GM18870 (cell line): ENCODE data around the gene LDLRAP1.

Experiments used
- ATAC-seq: cut with Tn5 transposase; IDR thresholded peaks from one replicate; pipeline ENCODE4 v1.9.1; 2021; ENCODE audit warnings: moderate library complexity; ENCODE audit not compliant: unreplicated experiment

LDLRAP1 gene

DNA sequence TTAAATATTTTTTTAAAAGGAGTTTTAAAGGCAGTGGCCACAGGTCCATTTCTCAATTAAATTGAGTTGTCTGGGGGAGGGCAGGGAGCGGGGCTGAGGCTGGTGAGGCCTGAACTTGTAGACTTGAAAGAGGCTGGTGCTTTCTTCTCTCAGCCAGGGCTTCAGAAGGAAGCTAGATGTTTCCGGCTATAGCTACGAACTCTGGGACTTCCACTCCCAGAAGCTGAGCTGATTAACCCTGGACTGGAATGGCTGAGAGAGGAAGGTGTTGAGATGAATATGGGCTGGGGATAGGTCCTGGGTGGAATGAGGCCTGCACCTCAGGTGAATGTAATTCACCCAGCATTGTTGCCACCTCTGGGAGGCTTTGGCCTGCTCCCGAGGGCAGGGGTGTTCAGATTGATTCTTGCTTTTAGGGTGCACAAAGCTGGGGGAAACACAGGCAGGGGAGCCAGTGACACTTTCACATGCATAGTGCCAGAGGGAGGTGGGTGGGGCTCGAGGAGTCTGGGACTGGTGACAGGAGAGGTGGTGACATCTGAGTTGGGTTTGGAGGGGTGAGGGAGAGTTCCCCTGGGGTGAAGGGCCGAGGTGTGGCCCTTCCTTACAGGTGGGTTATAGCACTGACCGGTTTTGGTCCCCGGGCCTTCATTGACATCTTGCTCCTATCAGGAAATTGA lies 18.2 kb downstream of the LDLRAP1 start:
- no peak for ATAC-seq

DNA sequence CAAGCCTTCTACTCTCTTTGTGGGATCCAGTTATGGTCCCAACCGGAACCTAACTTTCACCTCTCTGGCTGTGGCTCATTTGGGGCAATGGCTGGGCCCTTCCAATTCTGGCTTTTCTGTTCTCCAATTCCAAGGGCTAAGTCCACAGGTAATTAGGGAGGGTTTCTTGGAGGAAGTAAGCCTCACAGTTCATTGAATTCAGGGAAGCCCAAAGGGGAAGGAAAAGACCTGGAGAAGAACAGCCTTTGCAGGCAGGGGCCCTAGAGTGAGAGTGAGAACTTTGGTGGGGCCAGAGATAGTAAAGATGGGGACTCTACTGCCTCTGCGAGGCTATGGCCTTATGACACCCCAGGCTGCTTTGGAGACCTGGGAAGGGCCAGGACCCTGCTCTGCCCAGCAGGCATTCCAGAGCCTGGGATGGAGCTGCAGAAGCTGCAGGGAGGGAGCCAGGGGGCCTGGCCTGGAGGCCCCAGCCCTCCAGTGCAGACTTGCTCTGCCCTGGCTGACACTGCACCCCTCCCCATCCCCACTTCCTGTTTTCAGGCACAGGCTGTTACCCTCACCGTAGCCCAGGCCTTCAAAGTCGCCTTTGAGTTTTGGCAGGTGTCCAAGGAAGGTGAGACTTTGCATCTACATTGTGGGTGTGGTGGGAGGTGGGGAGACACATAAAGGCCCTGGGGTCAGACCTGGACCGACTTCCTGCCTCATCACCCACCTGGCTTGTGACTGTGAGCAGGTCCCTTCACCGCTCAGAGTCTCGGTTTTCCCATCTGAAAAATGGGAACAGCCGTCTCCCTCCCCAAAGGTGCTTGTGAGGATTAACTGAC lies 18.9 kb downstream of the LDLRAP1 start:
- ATAC-seq = no peak

DNA sequence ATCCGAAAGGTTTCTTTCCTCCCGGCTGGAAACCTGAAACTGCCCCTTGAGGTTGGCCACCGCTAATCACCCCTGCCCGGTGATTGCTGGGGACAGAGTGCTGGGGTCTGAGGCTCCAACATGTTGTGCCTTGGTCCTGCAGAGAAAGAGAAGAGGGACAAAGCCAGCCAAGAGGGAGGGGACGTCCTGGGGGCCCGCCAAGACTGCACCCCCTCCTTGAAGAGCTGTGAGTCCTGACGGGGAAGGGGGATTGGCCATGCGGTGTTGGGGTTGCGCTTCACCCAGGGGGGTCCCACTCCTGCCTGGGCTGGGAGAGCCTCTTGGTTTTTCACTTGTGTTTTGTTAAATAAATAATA lies 19.5 kb downstream of the LDLRAP1 start:
- no peak for ATAC-seq

DNA sequence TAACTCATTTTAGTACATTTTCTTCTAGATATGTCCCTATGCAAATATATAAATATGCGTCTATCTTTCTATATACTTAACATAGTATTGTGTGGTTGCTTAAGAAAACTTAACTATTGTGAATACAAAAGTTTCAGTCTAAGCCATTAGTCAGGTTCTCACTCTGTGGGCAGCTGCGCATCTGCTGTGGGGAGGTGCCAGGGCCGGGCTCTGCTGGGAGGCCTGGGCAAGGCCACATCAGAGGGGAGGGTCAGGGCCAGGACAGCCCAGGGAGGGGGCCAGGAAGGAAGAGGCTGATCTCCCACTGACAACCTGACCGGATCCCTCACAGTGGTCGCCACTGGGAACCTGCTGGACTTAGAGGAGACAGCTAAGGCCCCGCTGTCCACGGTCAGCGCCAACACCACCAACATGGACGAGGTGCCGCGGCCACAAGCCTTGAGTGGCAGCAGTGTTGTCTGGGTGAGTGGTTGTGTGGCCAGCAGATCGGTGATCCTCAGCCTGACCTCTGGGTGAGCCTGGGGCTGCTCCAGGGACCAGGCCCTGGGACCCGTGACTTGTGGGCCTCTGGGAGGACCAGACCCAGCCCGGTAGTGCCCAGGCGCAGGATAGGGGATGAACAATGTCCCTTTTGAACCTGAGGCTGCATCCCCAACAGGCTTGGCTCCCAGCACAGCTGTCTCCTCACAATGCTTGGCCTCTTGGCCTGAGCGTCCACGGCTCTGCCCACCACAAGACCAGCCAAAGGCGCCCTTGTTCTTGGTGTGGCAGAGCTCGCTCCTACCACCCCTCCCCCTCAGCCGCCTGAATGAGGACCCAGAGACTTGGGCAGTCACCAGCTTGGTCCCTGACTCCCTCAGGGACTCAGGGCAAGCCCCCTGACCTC lies 20.2 kb downstream of the LDLRAP1 start:
- ATAC-seq = no peak

DNA sequence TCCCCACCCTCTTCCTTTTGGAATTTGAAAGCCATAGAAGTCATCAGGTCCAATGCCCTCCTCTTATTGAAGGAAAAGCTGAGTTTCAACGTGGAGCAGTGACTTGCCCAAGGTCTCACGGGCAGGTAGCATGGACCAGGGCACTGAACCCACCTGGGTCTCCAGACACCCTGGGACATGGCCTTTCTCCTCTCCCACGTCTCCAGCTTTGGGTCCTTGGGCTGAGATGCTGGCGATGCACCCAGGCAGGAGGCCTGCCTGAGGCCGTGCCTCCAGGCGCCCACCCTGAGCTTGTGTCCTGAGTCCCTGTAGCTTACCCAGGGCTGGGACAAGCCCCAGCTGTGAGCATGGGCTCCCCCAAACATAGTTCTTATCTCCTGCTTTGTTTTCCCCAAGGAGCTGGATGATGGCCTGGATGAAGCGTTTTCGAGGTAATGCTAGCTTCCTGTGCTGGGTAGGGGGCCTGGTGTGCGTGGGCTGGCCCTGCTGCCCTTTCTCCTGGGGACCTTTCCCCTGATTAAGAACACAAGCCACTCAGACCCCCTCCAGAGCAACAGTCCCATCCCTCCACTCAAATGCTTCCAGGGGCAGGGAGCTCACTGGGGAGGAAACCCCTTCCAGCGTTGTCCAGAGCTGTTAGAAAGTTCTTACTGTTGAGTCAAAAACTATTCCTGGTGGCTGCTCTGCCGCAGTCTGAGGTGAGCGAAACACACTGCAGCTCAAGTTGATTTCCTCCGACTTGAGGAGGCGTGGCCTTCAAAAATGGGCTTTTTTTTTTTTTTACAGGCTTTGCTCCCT lies 21.6 kb downstream of the LDLRAP1 start:
- no peak for ATAC-seq

DNA sequence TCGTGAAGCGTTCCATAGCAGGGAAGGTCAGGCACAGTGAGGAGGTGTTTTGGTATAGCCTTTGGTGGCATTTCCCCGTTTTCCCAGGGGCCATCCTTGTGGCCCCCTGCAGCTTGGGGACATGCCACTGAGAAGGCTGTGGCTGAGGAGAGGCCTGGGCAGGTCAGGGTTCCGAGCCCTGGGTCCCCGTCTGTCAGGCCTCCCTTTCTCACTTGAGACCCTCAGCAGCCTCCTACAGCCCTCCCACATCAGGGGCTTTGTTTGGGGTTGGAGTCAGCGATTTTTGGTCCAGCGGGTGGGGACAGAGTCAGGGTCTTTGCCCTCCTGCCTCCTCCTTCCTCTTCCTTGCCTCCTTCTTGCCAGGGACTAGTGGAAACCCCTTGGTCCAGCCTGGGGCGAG lies 22.2 kb downstream of the LDLRAP1 start:
- no peak for ATAC-seq

DNA sequence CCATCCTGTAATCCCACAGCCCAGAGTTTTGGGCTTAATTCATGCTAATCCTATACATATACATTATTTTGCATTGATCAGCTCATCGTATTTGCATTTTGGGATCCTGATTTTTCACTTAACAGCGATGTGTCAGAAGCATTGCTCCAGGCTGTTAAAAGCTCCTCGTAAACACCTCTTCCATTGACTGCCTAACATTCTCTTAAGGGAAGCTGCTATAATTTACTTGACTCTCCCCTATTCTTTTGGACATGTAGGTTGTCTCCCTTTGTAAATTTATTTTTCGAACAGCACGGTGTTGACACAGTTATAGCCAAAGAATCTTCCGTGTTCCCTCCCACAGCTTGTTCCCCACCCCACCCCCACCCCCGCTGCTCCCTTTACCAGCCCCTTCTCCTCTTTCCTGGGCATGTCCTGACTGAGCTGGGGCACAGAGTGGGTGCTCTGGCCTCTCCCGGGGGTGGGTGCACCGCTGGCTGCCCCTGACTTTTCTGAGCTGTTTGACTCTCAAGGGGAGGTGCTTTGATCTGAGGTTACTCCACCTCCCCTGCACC lies 22.8 kb downstream of the LDLRAP1 start:
- no peak for ATAC-seq

DNA sequence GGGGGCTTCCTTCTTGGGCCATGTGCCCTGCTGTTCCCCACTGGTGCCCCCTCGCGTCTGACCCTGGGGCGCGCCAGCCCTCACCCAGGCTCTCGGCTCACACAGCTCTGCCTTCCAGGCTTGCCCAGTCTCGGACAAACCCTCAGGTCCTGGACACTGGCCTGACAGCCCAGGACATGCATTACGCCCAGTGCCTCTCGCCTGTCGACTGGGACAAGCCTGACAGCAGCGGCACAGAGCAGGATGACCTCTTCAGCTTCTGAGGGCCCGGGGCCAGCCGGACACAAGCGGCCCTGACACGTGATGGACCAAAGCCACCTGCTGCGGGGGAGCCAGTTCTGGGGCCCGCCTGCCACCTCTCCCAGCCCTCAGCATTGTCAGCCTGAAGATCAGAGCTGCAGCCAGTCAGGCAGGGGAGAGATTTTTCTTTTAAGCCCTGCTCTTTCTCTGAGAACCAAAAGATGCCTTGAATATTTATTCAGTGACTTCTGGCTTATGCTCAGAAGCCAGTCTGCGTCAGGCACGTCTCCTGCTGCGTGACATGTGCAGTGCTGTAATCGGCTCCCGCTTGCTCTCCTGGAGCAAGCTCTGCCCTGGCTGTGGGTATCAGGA lies 23.4 kb downstream of the LDLRAP1 start:
- ATAC-seq = no peak

DNA sequence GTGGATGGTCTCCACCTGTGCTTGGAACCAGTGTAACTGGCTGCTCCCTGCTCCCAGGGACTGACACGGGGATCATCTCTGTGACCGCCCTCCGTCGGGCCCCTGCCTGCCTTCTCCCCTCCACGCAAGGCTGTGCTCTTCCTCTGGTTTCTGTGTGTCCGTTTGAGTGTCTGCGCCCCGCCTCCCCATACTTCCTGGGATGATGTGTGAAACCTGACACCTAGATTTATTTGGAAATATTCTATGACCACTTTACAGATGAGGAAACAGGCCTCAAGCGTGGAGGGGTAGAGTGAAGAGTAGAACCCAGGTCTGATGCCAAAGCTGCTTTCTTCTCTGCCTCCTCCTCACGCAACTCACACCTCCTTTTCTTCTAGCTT lies 24.3 kb downstream of the LDLRAP1 start:
- no peak for ATAC-seq

DNA sequence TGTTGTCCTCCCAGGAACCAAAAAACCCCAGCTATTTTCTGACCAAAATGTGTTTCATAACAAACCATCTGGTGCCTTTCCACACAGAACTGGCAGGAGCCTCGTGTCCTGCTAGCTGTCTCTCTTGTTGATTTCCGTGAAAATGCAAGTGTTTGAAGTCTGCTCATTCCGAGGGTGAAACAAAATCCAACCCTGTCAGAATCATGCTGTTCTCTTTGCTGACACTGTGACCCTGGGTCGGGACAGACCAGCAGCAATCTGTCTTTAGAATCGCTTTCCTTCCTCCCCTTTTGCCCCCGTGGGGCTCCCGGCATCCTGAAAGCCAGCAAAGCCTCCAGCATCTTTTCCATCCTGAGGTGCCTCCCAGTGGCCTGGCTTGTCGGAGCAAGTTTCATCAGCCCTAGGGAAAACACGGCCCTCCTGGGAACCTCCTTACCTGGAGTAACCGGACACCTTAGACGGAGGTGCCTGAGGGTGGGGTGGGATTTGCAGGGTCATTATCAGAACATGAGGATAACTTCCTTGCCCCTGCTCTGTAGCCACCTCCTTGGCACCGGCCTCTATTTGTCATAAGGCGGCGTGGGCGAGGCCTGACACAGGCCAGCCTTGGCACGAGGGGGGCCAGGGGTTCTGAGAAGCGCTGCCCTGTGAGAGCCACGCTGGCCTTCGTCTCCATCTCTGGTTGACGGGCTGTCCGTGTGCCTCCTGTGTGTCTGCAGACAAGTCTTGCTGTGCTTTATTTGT lies 24.9 kb downstream of the LDLRAP1 start:
- ATAC-seq = no peak

DNA sequence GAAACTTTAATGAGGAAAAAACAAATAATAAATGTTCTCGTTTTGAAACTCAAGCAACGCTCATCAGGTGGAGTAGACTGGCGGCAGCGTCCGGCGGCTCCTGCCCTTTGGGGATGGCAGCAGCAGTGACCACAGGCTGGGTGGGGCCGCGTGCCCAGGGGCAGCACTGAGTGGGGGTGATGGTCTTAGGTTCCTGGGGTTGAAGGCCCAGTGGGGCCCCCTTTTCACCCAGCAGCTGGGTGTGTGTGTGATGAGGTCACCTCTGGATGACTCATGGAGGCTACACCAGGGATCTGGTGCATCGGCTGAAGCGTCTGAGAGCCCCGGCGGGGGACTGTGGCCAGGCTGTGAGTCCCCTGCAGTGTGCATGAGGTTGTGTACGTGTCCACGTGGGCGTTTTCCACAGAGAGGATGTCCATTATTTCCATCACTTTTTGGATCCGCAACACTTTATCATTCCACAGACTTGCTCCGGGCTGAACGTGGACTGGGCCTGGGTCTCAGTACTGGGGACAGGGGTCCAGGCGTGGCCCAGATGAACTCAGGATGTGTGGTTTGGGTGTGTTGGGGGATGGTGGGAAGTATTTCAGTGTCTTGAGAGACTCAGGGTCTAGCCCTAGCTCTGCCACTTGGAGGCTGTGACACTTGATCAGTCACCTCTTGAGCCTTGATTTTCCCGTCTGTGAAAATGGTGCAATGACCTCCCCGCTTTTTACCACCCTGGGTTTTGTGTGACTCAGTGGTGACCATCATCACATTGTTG lies 25.6 kb downstream of the LDLRAP1 start:
- ATAC-seq = no peak

DNA sequence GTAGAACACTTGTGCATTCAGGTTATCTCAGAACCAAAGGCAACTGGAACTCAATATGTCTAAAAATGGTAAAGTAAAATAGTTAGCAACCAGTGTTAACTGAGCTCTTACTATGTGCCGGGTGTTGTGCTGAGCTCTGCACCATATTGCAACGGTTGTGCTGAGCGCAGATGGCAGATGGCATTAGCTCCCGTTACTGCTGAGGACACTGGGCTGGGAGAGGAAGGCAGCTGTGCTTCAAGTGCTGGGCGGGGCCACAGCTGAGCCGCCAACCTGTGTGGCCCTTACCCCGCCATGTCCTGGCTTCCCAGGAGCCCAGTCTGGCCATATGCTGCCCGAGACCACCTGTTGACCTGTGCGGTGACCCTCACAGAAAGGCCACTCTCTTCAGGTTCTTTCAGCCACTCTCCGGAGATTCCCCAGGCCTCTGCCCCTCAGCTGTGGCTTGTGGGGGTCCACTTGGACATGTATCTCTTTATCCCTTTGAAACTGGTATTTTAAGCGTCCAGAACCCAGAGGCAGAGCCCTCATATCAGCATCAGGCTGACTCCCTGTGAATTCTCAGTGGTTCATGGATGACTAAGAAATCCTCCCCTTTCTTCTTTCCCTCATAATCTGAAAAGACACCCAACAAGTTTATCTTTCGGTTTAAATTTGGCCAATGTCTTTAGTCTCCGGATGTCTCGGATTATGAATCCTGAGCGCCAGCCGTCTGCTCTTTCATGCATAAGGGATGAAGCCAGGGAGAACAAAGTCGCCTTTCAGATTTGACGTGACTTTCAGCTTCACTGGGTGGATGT lies 26.4 kb downstream of the LDLRAP1 start:
- ATAC-seq = no peak

DNA sequence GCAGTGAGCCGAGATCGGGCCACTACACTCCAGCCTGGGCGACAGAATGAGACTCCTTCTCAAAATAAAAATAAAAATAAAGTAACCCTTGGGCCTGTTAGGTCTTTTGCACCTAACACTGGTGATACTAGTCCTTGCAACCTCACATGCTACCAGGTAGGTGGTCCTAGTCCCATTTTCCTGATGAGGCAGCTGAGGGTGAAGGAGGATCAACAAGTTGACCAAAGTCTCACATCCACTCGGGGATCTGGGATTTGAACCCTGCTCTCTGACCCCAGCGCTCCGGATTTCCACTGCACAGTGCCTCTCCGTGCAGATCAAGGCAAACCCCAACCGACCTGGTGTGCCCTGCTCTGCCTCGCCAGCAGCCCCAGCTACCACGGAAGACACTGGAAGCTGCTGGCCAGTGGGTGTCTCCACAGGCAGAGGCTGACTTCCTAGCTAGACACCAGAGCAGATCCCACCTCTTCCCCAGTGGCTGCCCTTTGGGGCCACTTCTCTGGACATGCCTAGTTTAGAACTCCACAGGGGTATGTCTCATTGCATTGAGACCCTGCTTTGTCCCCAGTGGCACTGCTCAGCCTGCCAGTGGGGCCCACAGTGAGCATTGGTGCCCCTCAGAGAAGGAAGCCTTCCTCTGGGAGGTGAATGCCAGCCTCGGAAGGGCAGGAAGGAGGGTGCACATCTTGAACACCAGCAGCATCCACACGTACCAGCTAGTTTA lies 27.6 kb downstream of the LDLRAP1 start:
- ATAC-seq = no peak

DNA sequence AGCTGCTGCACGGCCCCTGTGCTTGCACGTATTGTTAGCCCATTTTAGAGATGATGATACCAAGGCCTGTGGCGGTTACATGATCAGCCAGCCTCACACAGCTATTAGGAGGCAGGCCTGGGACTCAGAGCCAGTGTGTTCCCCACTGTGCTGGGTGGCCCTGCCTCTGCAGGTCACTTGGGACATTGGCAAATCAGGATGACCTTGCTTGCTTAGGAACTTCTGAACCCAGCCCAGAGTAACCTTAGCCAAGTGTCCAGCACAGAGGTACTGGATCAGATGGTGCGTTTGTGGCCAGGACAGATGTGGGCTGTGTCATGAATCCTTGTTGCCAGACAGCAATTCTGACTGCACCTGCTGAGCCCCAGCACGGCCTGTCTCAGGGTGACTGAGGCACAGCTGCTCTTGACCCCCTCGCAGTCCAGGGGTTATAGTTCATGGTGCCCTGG lies 28.1 kb downstream of the LDLRAP1 start:
- ATAC-seq = no peak

DNA sequence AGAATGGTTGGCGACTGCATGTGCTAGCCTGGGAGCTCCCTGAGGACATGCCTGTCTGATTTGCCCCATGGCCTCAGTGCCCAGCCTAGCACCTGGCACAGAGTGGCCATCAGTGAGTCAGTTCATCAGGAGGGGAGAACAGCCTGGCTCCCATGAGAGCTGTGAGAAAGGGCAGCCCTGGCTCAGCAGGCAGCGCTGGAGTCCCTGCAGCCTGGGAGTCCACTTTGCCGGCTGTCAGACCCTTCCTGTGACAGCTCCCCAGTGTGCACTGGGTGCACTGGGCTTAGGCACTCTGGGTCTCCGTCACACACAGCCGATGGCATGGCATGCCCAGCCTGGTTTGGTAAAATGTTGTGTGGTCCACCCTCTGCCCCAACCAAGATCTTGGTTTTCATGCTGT lies 28.7 kb downstream of the LDLRAP1 start:
- no peak for ATAC-seq

DNA sequence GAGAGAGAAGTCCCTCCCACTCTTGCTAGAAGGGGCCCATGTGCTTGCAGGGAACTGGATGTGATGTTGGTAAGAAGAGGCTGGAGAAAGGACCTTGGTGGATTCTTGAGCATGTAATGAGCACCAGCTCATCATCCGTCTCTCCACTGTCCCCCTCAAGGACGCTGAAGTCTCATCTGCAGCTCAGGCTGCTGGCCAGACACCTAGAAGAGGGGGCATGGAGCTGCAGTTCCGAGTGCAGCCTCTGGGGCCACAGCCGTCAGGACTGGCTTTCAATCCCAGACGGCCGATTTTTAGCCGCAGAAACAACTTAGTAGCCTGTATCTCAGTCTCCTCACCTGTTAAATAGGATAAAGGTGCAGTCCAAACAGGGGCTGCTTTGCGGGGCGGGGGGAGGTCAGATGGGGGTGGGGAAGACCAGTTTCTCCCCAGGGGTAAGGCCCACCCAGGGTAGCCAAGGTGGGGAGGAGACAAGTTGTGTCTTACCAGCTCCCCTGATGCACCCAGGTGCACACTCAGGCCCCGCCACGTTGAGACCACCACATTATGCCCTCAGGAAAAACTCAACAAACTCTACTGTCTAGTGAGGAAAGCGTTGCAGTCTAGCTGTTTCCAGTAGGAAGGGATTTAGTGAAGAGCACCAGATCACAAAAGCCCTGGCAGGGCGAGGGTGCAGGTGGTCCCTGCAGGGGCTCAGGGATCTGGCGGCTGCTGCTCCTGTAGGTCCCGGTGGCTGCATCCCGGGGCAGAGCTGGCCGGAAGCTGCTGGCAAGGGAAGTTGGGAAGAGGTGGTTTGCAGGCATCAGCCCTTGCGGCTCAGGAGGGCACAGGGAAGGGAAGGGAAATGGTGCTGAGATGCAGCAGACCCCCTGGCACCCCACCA lies 29.5 kb downstream of the LDLRAP1 start:
- ATAC-seq = no peak
